Activated T-helper 1 cell treated with anti-CD3 and anti-CD28 coated beads, Interleukin-2, amount 50 U/mL, for 16 hours (primary cell): ENCODE measurements around the gene TMEM88.

ENCODE experiments used
- DNase-seq, 2 donors: peaks; one replicate each; pipeline ENCODE4 v3.0.0-alpha.2; 2020; ENCODE audit warnings: low read depth in 1 of 2, low spot score in 1 of 2

Gene TMEM88

DNA sequence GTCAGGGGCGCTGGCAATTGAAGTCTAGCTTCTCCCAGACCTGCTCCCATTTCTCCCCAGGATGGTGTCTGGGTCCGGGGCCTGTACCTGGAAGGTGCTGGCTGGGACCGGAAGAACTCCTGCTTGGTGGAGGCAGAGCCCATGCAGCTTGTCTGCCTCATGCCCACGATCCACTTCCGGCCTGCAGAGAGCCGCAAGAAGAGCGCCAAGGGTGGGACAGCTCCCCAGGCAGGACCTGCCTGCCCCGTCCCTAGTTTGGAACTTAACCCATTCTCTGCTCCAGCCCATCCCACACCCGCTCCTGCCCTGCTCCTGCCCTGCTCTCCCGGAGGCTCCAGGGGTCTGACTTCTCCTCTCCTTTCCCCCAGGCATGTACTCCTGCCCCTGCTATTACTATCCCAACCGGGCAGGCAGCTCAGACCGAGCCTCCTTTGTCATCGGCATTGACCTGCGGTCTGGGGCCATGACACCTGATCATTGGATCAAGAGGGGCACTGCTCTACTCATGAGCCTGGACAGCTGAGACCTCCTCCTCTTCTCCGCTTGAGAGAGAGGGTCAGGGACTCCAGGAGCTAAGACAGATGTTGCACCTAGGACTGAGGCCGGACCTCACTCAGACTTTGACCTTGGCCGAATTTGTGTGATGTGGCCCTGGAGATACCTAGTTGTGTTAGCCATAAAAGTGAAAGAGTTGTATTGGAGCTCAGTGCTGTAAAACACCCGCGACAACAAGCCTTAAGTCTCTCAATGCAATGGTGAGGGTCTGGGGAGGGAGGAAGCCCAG is 21.7 kb upstream of the TMEM88 start:
- no peak for DNase-seq

DNA sequence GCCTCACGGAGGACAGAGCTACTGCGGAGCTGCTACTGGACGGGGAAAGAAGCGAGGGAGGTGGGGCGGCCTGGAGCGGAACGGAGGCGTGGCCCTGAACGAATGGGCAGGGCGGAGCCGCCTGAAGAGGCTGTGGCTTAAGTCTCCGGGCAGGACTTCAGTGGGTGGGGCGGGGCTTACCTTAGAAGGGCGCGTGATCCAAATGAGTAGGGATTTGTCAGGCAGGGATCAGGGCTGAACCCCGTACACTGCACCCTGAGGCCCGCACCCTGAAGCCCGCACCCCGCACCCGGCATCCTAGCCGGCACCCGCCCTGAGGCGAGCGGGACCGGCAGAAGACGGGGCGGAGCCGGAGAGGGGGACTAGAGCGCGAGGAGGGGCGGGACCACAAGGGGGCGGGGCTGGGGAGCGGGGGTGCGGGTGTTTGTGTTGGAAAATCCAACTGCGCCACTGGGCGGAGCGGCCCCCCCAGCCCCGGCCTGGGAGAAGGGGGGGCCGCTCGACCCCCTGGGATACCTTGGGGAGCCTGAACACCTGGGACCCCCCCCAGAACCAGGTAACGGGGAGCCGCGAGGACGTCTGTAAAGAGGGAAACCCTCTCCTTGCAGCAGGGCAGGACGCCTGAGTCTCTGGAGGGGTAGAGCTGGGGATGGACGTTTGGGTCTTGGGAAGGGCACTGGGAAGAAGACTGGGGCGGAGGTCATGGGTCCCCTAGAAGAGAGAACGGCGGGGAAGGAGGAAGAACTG is 20.9 kb upstream of the TMEM88 start, which contains the start of gene KDM6B:
TSS of gene KDM6B (plus strand) at position 423 of the 747 bp plus-strand sequence. CDS start 11,338 bp downstream, outside the sequence.
- peak; percentile 70 to 74 for DNase-seq

DNA sequence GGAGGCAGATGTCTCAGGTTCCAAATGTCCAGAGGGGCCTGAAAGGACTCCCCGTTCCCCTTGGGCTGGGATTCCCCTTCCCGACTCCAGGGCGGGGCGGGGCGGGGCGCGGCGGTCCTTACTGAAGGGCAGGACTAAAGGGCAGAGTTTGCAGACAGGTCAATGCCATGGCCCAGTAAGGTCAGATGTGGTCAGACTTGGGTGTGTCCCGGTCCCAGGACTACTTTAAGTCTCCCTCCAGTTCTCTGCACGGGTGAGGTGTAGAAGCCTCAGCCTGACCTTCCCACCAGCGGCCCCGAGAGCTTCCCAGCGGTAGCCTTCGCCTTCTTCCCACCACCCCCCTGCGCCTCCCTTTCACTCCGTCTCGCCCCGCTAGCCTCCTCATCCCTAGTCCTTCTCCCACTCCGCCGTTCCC is 20.3 kb upstream of the TMEM88 start:
- no peak for DNase-seq

DNA sequence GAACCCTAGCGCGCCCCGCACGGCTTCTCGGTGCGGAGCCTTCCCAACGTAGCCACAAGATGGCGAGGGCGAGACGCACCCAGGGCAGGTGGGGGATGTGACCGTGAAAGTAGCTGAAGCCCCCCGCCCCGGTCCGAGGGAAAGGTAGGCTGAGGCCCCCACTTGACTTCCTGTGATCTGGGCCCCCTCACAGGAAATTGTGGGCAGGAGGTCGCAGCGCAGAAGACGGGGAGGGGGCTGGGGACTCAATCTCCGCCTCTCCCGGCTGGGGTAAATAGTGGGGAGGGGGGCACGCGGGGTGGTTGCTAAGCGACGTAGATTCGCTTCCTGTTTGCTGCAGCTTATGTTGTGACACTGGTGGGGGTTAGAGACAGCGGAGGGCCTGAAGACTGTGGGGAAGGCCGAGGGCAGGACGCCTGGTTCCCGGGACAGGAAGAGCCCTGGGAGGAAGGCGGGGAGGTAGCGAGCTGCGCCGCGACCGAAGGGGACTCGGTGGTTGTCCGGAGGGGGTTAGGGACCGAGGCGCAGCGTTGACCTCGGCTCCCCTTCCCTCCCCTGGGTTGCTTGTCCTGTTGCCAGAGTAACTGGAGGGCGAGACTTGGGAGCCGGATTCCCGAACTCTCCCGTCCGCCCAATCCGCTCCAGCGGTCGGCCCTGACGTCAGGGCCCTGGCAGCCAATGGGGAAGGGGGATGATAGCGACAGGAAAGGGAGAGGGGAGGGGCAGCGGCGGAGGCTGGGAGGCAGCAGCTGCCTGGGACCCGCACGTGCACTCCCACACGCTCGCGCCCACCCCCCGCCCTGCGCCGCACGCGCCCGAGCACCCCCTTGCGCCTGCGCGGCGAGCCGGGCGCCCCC is 19.7 kb upstream of the TMEM88 start:
- peak; percentile 62 to 83 for DNase-seq

DNA sequence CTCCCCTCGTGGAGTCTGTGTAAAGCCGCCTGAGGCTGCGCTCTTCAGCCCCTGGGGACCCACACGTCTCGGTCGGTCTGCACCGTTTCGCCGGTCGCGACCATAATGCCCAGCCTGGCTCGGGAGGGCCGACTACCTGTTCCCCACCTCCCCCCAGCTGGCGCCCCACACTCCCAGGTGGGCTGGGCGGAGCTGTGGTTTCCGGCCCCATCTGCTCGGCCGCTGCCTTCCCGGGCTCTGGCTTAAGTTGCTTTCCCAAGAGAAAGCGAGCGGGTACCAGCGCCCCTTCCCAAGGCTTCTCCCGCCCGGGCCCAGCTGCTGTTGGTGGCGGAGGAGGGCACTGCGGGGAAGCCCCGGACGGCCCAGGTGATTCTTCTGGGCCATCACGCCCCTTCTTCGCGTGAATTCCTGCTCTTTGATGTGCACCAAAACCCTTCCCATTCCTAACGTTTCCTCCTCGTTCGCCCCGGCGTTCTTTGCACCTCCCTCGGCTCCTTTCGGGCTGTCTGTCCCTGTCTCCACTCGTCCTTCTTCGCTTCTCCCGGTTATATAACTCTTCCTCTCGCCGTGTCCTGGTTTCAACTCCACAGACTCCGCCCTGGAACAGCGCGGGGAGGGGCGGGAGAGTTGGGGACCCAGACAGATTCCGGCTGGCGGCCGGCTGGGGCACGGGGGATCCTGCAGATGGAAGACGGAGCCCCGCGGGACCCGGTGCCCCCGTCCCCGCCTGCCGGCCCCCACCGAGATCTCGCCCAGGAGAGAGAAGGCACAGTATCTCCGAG is 18.9 kb upstream of the TMEM88 start:
- no peak for DNase-seq

DNA sequence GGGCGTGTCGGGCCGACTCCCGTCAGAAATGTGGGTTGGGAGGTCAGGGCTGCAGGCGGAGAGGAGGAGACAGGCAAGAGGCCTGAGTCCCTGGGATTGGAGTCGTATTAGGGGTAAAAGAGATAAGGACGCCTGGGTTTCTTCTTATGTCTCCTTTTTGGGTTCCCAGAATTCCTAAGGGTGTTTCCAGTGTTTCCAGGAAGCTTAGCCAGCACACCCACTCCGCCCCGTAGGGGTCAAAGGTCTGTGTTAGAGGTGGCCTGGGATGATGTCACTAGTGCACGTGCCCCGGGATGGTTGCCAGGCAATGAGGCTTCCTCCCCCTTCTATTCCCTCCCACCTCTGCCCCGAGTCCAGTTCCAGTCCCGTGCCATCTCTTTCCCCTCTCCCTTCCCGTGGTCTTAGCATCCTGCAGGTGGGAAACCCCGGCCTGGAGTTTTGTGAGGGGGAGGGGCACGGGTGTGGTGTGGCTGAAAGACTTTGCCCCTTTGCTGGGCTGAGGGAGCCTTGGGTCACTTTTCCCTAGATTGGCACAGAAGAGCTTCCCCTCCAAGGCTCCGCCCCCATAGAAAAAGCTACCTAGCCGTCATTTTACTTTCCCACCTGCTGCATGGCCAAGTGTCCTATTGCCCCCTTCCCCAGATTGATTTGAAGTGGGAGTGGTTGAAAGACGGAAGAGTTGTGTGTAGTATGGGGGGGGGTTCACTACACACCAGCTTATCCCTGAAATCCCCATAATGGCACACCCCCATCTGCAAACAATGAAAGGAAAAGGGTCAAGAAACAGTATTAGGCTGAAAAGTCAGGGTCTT is 18.1 kb upstream of the TMEM88 start:
- DNase-seq = peak in 1 of 2 donors; percentile 50

DNA sequence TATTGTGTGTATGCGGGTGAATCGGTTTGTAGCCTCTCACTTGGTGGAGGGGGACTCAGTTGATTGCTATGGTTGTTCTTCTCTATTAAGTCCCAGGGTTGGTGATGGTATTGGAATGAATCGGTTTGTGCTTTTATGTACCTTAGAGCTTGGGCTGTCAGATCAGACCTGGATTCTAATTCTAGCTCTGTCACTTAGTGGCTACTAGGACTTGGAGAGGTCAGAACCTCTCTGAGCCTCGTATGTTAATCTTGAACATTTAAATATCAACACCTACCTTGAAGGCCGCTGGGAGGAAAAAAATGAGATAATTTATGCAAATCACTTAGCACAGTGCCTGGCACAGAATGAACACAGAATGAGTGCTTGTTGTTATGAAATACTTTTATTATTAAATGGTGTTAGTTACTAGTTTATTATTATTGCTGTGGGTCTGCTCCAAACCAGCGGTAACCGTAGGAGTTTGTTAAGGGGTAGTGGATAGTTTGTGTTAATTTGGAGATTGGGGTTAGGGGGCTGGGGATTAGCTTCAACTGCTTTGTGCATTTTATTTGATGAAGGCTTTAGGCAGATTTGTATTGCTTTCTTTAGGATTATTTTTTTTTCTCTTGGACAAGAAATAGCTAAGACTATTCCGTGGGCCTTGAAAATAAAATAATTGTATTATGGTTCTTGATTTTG is 17.3 kb upstream of the TMEM88 start:
- DNase-seq = no peak

DNA sequence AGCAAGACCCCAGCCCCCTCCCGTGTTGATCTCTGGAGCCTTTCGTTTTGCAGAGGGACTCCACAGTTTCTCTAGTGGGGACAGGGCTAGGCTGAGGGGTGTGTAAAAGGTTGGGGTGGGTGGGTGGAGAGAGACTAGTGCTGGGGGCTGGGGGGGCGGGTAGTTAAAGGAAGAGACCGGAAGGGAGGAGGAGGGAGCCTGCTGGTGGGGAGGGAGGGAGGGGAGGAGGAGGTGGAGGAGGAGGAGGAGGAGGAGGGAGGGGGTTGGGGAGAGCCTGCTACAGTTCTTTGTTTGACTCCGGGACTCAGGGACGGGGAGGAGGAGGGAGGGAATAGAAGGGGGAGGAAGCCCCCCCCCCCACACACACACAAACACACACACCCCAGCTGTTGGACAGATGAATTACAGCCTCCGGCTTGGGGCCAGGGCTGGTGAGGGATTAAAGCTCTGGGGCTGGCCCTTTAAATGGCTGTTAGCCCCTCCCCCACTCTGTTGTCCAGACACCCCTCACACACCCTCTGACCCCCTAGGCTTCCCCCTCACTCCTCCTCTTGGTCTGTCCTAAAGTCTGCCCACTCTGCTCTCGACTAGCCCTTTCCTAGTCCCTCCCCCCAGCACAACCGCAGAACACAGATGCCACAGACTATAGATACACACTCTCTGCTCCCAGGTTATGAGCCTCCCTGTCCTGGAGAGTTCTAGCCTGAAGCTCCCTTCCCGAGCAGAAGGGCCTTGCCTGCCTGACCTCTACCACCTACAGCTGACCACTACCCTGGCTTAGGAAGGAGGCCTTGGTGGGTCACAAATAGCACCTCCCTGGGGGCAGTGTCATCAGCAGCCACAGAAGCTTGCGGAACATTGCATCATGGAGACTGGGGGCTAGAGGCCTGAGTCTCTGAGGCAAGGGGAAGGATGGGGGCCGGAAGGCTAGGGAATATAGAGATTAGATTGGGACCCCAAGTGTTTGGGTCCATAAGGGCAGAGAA is 16.5 kb upstream of the TMEM88 start:
- no peak for DNase-seq

DNA sequence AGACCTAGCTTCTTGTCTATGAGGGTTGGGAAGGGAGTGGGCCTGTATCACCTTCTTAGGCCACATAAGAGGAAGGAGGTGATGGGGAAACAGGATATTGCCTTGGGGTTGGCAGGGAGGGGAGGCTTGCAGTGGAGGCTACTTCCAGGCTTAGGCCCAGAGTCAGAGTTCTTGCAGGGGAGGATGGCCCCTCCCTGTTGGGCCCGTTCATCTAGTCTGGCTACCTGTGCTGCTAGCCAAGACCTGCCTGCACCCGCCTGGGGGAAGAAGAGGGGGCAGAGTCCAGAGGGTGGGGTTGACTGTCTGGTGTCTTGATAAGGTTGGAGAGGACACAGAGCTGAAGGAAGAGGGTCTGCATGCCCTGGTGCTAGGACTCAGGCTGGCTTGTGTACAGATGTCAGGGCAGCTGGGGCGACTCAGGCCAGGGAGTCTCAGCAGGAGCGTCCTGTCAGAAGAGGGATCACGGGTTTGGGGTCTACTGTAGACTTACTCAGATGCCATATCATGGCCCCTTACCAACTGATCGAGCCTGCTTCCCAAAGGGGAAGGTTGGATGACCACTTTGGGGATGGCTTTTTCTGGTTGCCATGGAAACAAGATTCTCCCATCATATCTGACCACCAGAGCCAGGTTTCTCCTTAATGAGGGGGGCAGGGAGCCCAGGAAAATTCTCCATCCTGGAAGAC is 15.5 kb upstream of the TMEM88 start:
- no peak for DNase-seq

DNA sequence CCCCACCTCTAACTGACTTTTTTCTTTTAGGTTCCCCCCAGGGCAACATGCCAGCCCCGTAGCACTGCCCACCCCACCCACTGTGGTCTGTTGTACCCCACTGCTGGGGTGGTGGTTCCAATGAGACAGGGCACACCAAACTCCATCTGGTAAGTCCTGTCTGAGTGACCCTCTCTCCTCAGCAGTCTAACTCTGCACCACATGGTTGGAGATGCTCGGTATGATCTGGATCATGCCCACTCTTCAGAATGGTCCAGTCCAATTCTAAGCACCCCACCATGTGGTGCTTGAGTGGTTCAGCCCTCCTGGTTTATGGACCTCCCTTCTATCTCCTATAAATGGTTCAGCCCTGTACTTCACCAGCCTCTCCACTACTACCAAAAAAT is 15.0 kb upstream of the TMEM88 start:
- DNase-seq = no peak

DNA sequence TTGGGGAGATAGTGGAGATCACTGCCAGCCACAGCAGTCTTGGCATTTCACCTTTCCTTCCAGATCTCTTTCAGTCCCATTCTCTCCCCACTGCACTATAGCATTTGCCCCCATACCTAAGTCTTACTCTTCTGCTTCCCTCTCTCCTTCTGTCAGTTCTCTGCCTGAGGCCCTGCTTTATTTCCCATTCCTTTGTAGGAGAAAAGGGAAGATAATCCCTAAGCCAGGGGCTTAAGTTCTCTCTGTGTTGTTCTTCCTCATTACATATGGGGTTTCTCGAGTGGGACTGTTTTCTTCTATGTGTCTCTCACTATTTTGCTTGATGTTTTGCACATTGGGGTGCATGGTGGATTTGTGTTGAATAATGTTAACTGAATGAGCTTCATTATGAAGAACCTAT is 14.4 kb upstream of the TMEM88 start:
- no peak for DNase-seq

DNA sequence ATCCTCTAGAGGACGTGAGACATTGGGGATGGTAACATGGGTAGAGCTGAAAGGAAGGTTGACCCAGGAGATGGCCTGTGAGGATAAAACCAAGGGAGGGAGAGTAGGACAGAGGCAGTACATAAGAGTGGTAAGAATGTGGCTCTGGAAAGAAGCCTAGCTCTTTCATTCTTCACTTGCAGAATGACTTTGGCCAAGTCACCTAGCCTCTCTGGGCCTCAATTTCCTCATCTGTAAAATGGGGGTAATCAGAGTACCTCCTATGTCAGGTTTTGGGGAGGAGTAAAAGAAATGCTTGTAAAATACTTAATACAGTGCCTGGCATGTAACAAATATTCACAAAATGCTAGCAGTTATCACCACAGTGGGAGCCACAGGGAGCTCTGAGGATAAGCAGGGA is 14.0 kb upstream of the TMEM88 start:
- no peak for DNase-seq

DNA sequence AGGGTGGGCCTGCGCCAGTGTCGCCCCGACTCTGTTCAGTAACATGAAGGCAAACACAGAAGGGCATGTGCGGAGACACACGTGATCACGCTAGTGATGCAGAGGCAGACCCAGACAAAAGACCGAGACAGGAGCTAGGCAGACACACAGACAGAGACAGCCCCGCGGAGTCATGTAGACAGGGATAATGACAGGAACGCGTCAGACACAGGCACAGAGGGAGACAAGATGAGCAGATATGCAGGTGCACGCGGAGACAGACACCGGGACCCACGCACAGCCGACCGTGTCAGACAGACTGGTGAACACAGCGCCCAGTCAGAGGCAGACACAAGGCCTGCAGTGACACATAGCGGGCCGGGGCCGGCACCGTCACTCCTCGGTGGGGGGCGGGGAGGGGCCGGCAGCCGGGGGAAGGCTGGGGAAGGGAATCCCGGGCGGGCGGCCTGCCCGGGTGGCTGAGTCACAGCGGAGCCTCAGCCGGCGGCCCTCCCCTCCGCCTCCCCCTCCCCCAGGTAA is 13.4 kb upstream of the TMEM88 start:
- DNase-seq = peak; percentile 79 to 93

DNA sequence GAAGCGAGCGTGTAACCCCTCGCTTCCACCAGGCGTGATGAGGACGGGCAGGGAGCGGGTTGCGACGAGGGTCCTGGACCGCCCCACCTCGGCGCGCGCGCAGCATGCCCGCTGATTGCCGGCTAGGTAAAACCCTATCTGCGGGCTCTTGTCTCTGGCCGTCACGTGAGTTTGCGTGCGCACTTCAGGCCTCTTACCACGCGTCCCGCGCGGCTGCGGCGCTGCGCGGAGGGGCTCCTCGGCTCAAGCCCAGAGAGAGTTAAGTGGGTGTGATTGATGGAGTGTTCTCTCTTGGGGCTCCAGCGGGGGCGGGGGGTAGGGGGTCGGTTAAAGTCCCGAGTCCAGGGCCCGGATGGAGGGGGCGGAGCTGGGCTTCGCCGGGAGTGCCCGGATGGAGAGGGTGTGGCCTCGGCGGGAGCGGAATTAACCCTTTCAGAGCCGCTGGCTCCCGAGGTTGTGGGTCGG is 12.9 kb upstream of the TMEM88 start:
- peak; percentile 68 to 78 for DNase-seq

DNA sequence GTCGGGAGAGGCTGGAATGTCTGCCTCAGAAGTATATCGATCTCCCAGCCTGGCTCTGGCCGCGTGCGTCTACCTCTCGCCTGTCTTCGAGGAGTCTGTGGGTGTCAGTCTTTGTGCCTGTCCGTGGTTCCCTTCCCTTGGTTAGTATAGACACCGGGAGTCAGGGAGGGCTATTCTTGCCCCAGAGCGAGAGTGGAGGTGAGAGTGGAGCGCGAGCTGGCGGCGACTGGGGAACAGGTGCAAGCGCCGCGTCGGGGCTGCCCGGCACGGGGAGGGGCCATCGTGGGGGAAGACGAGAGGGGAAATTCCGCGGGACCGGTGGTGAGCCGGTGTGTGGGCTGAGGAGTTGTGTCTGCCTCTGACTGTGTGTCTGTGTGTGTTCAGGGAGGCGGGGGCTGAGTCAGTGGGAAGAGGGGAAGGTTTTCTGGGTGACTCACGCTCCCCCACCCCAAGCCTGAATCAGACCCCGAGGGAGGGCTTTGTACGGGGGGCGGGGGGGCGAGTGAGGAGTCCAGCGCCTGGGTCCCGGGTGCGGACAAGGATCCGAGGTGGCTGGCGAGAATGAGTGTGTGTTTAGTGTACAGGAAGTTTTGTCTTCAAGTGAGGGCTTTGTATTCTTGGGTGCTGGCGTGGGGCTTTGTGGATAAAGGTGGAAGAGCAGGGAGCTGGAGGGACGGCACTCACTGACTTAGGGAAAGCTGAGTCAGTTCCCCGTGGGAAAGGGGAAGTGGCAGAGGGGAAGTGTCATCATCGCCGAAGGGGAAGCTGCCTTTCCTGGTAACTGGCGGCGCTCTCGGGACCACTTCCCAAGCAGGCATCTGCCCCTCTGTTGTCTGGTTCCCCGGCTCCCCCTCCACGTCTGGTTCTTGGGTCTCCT is 12.2 kb upstream of the TMEM88 start:
- peak; percentile 69 to 97 for DNase-seq

DNA sequence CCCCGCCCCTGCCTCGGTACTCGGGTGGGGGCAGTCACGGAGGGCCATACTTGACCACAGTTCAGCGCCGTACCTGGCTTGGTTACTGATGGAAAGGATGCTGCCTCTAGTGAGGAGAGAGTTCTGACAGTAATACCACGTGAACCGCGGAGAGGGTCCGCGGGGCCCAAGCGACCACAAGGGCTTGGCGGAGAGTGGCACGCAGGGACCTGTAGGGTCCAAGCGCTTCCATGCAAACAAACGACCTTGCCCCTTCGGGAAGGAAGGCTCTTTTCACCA is 11.7 kb upstream of the TMEM88 start:
- DNase-seq = no peak
